IMR-90 (cell line): ENCODE results near the gene EIF2AK2. TPM values are rescaled to one million over a fixed set of nuclear protein-coding genes. Genes with fewer than 3 reads are reported as not detected.
A peak's percentile ranks its signal among the peaks of the same experiment; 100 is the strongest.

Experiments used
- ATAC-seq: fragments of 200-7000 bp; cut with Tn5 transposase; 2 replicates; pipeline ENCODE4 v1.9.1; 2020; ENCODE audit warnings: low read depth, mild to moderate bottlenecking, moderate library complexity
- BruUV-seq: library from RNA; stranded (reverse); fragments of 400-500 nt; replicated peaks from 2 replicates; lab custom pipeline; 2021; lab: Mats Ljungman, UMichigan
- CTCF ChIA-PET: fragments of 300-600 bp; formaldehyde crosslinking; extraction: SDS; loops from one replicate; lab custom pipeline; 2021; ENCODE audit warnings: antibody characterized with exemption; lab: Yijun Ruan, JAX
- POLR2A ChIA-PET: fragments of 300-600 bp; sonication (Branson Sonifier 250); formaldehyde crosslinking; loops from one replicate; lab custom pipeline; 2022; ENCODE audit warnings: antibody characterized with exemption; ENCODE audit not compliant: unreplicated experiment; lab: Charles Lee
- DNase-seq: peaks from one replicate; pipeline ENCODE4 v3.0.0; 2013
- H2AFZ ChIP-seq: replicated peaks from 2 replicates; pipeline ENCODE3; 2013; ENCODE audit warnings: low read length, mild to moderate bottlenecking; ENCODE audit not compliant: poor library complexity
- H2AK5ac ChIP-seq: 2 replicates; pipeline ENCODE4 v1.6.1; 2013; ENCODE audit warnings: low read depth, low read length, inconsistent platforms
- H2AK9ac ChIP-seq: replicated peaks from 2 replicates; pipeline ENCODE3; 2013; ENCODE audit warnings: mild to moderate bottlenecking, low read depth, low read length, moderate library complexity; ENCODE audit not compliant: poor library complexity
- H2BK120ac ChIP-seq: 2 replicates; pipeline ENCODE4 v1.6.1; 2013; ENCODE audit warnings: low read depth, low read length, inconsistent platforms
- H2BK15ac ChIP-seq: 3 replicates; pipeline ENCODE4 v1.6.1; 2013; ENCODE audit warnings: low read depth, low read length, inconsistent platforms
- H2BK20ac ChIP-seq: 2 replicates; pipeline ENCODE4 v1.6.1; 2013; ENCODE audit warnings: low read depth, mild to moderate bottlenecking, inconsistent platforms, low read length, moderate library complexity
- H2BK5ac ChIP-seq: 2 replicates; pipeline ENCODE4 v1.6.1; 2013; ENCODE audit warnings: mild to moderate bottlenecking, low read depth, low read length, inconsistent platforms; ENCODE audit not compliant: poor library complexity, severe bottlenecking
- H3K14ac ChIP-seq: replicated peaks from 2 replicates; pipeline ENCODE4 v1.6.1; 2013; ENCODE audit warnings: low read depth, low read length, inconsistent platforms
- H3K18ac ChIP-seq: 2 replicates; pipeline ENCODE4 v1.6.1; 2013; ENCODE audit warnings: low read depth, low read length, control low read depth
- H3K23ac ChIP-seq: 2 replicates; pipeline ENCODE4 v1.6.1; 2013; ENCODE audit warnings: low read depth, low read length, inconsistent platforms
- H3K27ac ChIP-seq: 2 replicates; pipeline ENCODE4 v1.5.1; 2013; ENCODE audit warnings: mild to moderate bottlenecking, control low read depth, low read length; ENCODE audit not compliant: insufficient read depth
- H3K27me3 ChIP-seq: 2 replicates; pipeline ENCODE4 v1.6.1; 2013; ENCODE audit warnings: low read length; ENCODE audit not compliant: control insufficient read depth, insufficient read depth
- H3K36me3 ChIP-seq: 2 replicates; pipeline ENCODE4 v1.6.1; 2013; ENCODE audit warnings: low read length, mixed read lengths; ENCODE audit not compliant: control insufficient read depth, insufficient read depth
- H3K4ac ChIP-seq: 2 replicates; pipeline ENCODE4 v1.6.1; 2013; ENCODE audit warnings: low read depth, low read length, inconsistent platforms
- H3K4me1 ChIP-seq: 2 replicates; pipeline ENCODE4 v1.6.1; 2013; ENCODE audit warnings: low read length, mixed read lengths; ENCODE audit not compliant: control insufficient read depth, insufficient read depth
- H3K4me2 ChIP-seq: 2 replicates; pipeline ENCODE4 v1.6.1; 2013; ENCODE audit warnings: low read depth, mild to moderate bottlenecking, control low read depth, low read length, moderate library complexity
- H3K4me3 ChIP-seq: 2 replicates; pipeline ENCODE4 v1.5.1; 2013; ENCODE audit warnings: low read depth, mild to moderate bottlenecking, control low read depth, low read length, moderate library complexity; ENCODE audit not compliant: insufficient read depth
- H3K56ac ChIP-seq: 2 replicates; pipeline ENCODE4 v1.6.1; 2013; ENCODE audit warnings: low read length, inconsistent platforms; ENCODE audit not compliant: insufficient read depth; ENCODE audit errors: extremely low read depth
- H3K79me1 ChIP-seq, 2 experiments: 2 replicates each; pipeline ENCODE4 v1.6.1; 2013; ENCODE audit warnings: low read length in 2 of 2, inconsistent platforms in 1 of 2, low read depth in 1 of 2
- H3K9ac ChIP-seq: 2 replicates; pipeline ENCODE4 v1.6.1; 2013; ENCODE audit warnings: low read depth, low read length, control low read depth
- H3K9me1 ChIP-seq: 2 replicates; pipeline ENCODE4 v1.6.1; 2013; ENCODE audit warnings: low read length, inconsistent platforms; ENCODE audit not compliant: insufficient read depth
- H3K9me3 ChIP-seq: 2 replicates; pipeline ENCODE4 v1.6.1; 2013; ENCODE audit warnings: low read length; ENCODE audit not compliant: control insufficient read depth, insufficient read depth
- H4K20me1 ChIP-seq: 2 replicates; pipeline ENCODE4 v1.6.1; 2013; ENCODE audit warnings: low read length, inconsistent platforms; ENCODE audit not compliant: insufficient read depth
- H4K5ac ChIP-seq: 2 replicates; pipeline ENCODE4 v1.6.1; 2013; ENCODE audit warnings: mild to moderate bottlenecking, low read depth, low read length, control low read depth
- H4K8ac ChIP-seq, 2 experiments: 2 replicates each; pipeline ENCODE4 v1.6.1; 2013; ENCODE audit warnings: low read depth in 2 of 2, low read length in 2 of 2, control low read depth in 1 of 2, inconsistent platforms in 1 of 2
- H4K91ac ChIP-seq: 2 replicates; pipeline ENCODE4 v1.6.1; 2013; ENCODE audit warnings: low read depth, low read length, inconsistent platforms; ENCODE audit not compliant: insufficient read depth
- BHLHE40 ChIP-seq: fragments of 150-350 bp; IDR thresholded peaks from 2 replicates; pipeline ENCODE4 v1.6.1; 2016; ENCODE audit warnings: mild to moderate bottlenecking, low read depth, low read length
- CEBPB ChIP-seq: IDR thresholded peaks from 2 replicates; pipeline ENCODE4 v1.6.1; 2012; ENCODE audit warnings: low read depth, low read length, improper control_type of control experiment
- CTCF ChIP-seq: conservative IDR thresholded peaks from 2 replicates; pipeline ENCODE4 v1.5.1; 2012; ENCODE audit warnings: mild to moderate bottlenecking, low read depth, low read length, improper control_type of control experiment
- ELK1 ChIP-seq: fragments of 150-350 bp; IDR thresholded peaks from 2 replicates; pipeline ENCODE4 v1.6.1; 2016; ENCODE audit warnings: low read depth, mild to moderate bottlenecking, low read length, moderate library complexity, borderline replicate concordance
- FOS ChIP-seq: fragments of 150-350 bp; IDR thresholded peaks from 2 replicates; pipeline ENCODE4 v1.6.1; 2016; ENCODE audit warnings: low read depth, low read length
- MAFK ChIP-seq: IDR thresholded peaks from 2 replicates; pipeline ENCODE4 v1.6.1; 2012; ENCODE audit warnings: low read depth, low read length, improper control_type of control experiment
- MAZ ChIP-seq: IDR thresholded peaks from 2 replicates; pipeline ENCODE4 v1.6.1; 2012; ENCODE audit warnings: low read depth, mild to moderate bottlenecking, low read length, improper control_type of control experiment, moderate library complexity, borderline replicate concordance
- MXI1 ChIP-seq: IDR thresholded peaks from 2 replicates; pipeline ENCODE4 v1.6.1; 2012; ENCODE audit warnings: low read depth, mild to moderate bottlenecking, low read length, moderate library complexity, borderline replicate concordance
- NFE2L2 ChIP-seq: fragments of 150-350 bp; IDR thresholded peaks from 2 replicates; pipeline ENCODE4 v1.6.1; 2016; ENCODE audit warnings: low read depth, mild to moderate bottlenecking, low read length
- POLR2A ChIP-seq: IDR thresholded peaks from 2 replicates; pipeline ENCODE4 v1.6.1; 2012; ENCODE audit warnings: mild to moderate bottlenecking, low read depth, low read length
- RAD21 ChIP-seq: IDR thresholded peaks from 2 replicates; pipeline ENCODE4 v1.6.1; 2012; ENCODE audit warnings: low read length, improper control_type of control experiment
- RCOR1 ChIP-seq: IDR thresholded peaks from 2 replicates; pipeline ENCODE4 v1.6.1; 2012; ENCODE audit warnings: mild to moderate bottlenecking, low read length, improper control_type of control experiment; ENCODE audit not compliant: insufficient replicate concordance
- RFX5 ChIP-seq: IDR thresholded peaks from 2 replicates; pipeline ENCODE4 v1.8.0; 2012; ENCODE audit warnings: low read depth, mild to moderate bottlenecking, low read length, moderate library complexity
- SMC3 ChIP-seq: fragments of 150-350 bp; IDR thresholded peaks from 2 replicates; pipeline ENCODE4 v1.6.1; 2016; ENCODE audit warnings: low read depth, mild to moderate bottlenecking, antibody characterized with exemption, low read length, moderate library complexity
- USF2 ChIP-seq: fragments of 150-350 bp; IDR thresholded peaks from 2 replicates; pipeline ENCODE4 v1.6.1; 2017; ENCODE audit warnings: mild to moderate bottlenecking, antibody characterized with exemption, low read length, low read depth
- WGBS, 2 experiments: methylation state at CpG; one replicate each; pipeline versions ENCODE4 v1.1.5 to v1.1.7; 2013; ENCODE audit warnings: missing lambda C conversion rate in 2 of 2; ENCODE audit not compliant: insufficient read length in 1 of 2; ENCODE audit errors: extremely low coverage in 2 of 2; 5-methylcytosine and 5-hydroxymethylcytosine counted together
- dilution Hi-C: fragments of 300-500 bp; cut with HindIII; formaldehyde crosslinking; loops from one replicate; pipeline ENCODE4 v1.14.3; 2018; ENCODE audit warnings: low sequenced_read_pairs; ENCODE audit not compliant: unreplicated experiment
- in situ Hi-C: fragments of 300-500 bp; cut with MboI; formaldehyde crosslinking; loops from 3 replicates; pipeline ENCODE4 v1.14.3; 2019; ENCODE audit warnings: low sequenced_read_pairs, inconsistent platforms, mixed read lengths
- intact Hi-C: fragments of 100-400 bp; cut with micrococcal nuclease; formaldehyde crosslinking; loops from 2 replicates; pipeline ENCODE4 v1.10.0; 2022
- polyA plus RNA-seq, 3 experiments: library from polyadenylated mRNA; depleted of rRNA; stranded (reverse); fragments of >200 nt; gene quantifications; 2 replicates each; pipeline ENCODE4 v1.2.3, GENCODE V29; 2012; ENCODE audit warnings: low replicate concordance in 1 of 3
- total RNA-seq: library from RNA; depleted of rRNA; stranded (reverse); fragments of >200 nt; gene quantifications from 2 replicates; pipeline ENCODE4 v1.2.3, GENCODE V29; 2012

Gene EIF2AK2
- total and polyA plus RNA-seq, 2 of the 4 experiments (the other 2 are of a cell fraction), result 10.2 to 16.8 TPM

GRCh38 chr2:37068686-37069085 lies 88.1 kb downstream of the EIF2AK2 start:
- no peak overlapping the region for H3K4me3 ChIP-seq
- H3K9me1 ChIP-seq, result peaks cover 3% of the 10 kb centered on the region; the same call in 1 of the 2 replicates
- no peaks in the 10 kb centered on the region for H3K27me3 ChIP-seq
- no peak overlapping the region for H2BK20ac ChIP-seq
- no peak overlapping the region for H3K18ac ChIP-seq
- no peak overlapping the region for H2AFZ ChIP-seq
- peak overlapping the region; percentile 84 for H2AK9ac ChIP-seq
- in situ Hi-C loops, result no loop called here
- no peak overlapping the region for H3K14ac ChIP-seq
- H3K9me3 ChIP-seq, result no peaks in the 10 kb centered on the region
- POLR2A ChIA-PET, result no interaction called here
- no peaks in the 10 kb centered on the region for H3K4me1 ChIP-seq
- no peak for DNase-seq
- H2AK5ac ChIP-seq, result no peak overlapping the region
- peaks cover 20% of the 10 kb centered on the region for H3K36me3 ChIP-seq
- no peak overlapping the region for H4K8ac ChIP-seq
- no peak overlapping the region for H3K4ac ChIP-seq
- H3K9ac ChIP-seq, result no peak overlapping the region
- ATAC-seq, result no peak
- no peak overlapping the region for H3K56ac ChIP-seq
- intact Hi-C loops, result no loop called here
- H4K20me1 ChIP-seq, result no peaks in the 10 kb centered on the region
- no peak overlapping the region for H3K4me2 ChIP-seq
- CTCF ChIA-PET, result no interaction called here
- no TSS peak for BruUV-seq
- TF ChIP-seq USF2 (no peak), MAZ (no peak), NFE2L2 (no peak), BHLHE40 (no peak), MXI1 (no peak), POLR2A (no peak), MAFK (no peak), ELK1 (no peak), FOS (no peak), SMC3 (no peak), RFX5 (no peak), RCOR1 (no peak), CTCF (no peak), RAD21 (no peak), CEBPB (no peak)
- H4K5ac ChIP-seq, result no peak overlapping the region
- dilution Hi-C loops, result no loop called here
- no peak overlapping the region for H3K23ac ChIP-seq
- 0 out of 4 replicates have a peak, but pooled peaks cover 0 to 4% of the 10 kb centered on the region in 2 experiments for H3K79me1 ChIP-seq
- H2BK15ac ChIP-seq, result no peak overlapping the region
- no peak overlapping the region for H2BK120ac ChIP-seq
- H3K27ac ChIP-seq, result no peak overlapping the region
- H2BK5ac ChIP-seq, result no peak overlapping the region
- H4K91ac ChIP-seq, result no peak overlapping the region
- no CpG with 5 or more reads among the region's 6 CpGs for WGBS, 2 experiments
